Lung (tissue), 12 donors: ENCODE measurements around the gene CEP192. TPM values are rescaled to one million over a fixed set of nuclear protein-coding genes. Genes with fewer than 3 reads are reported as not detected.

Experiments used
- ATAC-seq: fragments of 200-7000 bp; cut with Tn5 transposase; one replicate; pipeline ENCODE4 v1.9.1; 2020; ENCODE audit warnings: moderate number of reproducible peaks; ENCODE audit not compliant: insufficient read depth, low FRiP score
- DNase-seq, 3 donors: peaks; one replicate each; pipeline ENCODE4 v3.0.0-alpha.2; 2013 to 2017
- H3K27ac ChIP-seq, 2 donors: one replicate each; pipeline ENCODE4 v1.5.1; 2013; ENCODE audit warnings: mild to moderate bottlenecking in 2 of 2, moderate library complexity in 2 of 2, control low read depth in 1 of 2, inconsistent platforms in 1 of 2, low read depth in 1 of 2, low read length in 1 of 2
- H3K27me3 ChIP-seq, 3 donors: one replicate each; pipeline ENCODE4 v1.5.1; 2013; ENCODE audit warnings: low read length in 2 of 3; ENCODE audit not compliant: control insufficient read depth in 3 of 3, insufficient read depth in 3 of 3
- H3K36me3 ChIP-seq, 4 donors: one replicate each; pipeline ENCODE4 v1.5.1; 2013; ENCODE audit warnings: low read length in 4 of 4, mild to moderate bottlenecking in 1 of 4, moderate library complexity in 1 of 4; ENCODE audit not compliant: control insufficient read depth in 4 of 4, insufficient read depth in 4 of 4
- H3K4me1 ChIP-seq, 5 donors: one replicate each; pipeline ENCODE4 v1.5.1; 2013; ENCODE audit warnings: low read length in 5 of 5, mild to moderate bottlenecking in 2 of 5, moderate library complexity in 1 of 5; ENCODE audit not compliant: control insufficient read depth in 5 of 5, insufficient read depth in 5 of 5
- H3K4me3 ChIP-seq: one replicate; pipeline ENCODE4 v1.5.1; 2013; ENCODE audit warnings: mild to moderate bottlenecking, control low read depth, moderate library complexity
- H3K9ac ChIP-seq, 2 donors: one replicate each; pipeline ENCODE4 v1.5.1; 2013; ENCODE audit warnings: low read length in 2 of 2, control low read depth in 1 of 2; ENCODE audit not compliant: insufficient read depth in 1 of 2
- H3K9me3 ChIP-seq, 4 donors: one replicate each; pipeline ENCODE4 v1.5.1; 2013; ENCODE audit warnings: low read length in 3 of 4, mild to moderate bottlenecking in 1 of 4, moderate library complexity in 1 of 4; ENCODE audit not compliant: control insufficient read depth in 4 of 4, insufficient read depth in 3 of 4
- CTCF ChIP-seq: IDR thresholded peaks from 2 replicates; pipeline ENCODE4 v1.5.1; 2012; ENCODE audit warnings: mild to moderate bottlenecking; ENCODE audit errors: control extremely low read depth, extremely low read depth
- WGBS, 2 donors: extraction: QIAGEN DNeasy Blood & Tissue Kit; methylation state at CpG; one replicate each; pipeline ENCODE4 v1.1.7; 2013; 5-methylcytosine and 5-hydroxymethylcytosine counted together
- polyA plus RNA-seq, 2 donors: library from polyadenylated mRNA; stranded (reverse); fragments of 200-250 nt; gene quantifications; one replicate each; pipeline ENCODE4 v1.2.1, GENCODE V29; 2013
- total RNA-seq, 2 donors: library from RNA; depleted of rRNA in 1 of 2; stranded (reverse); fragments of >200 nt in 1 of 2; gene quantifications; one replicate each; pipeline ENCODE4 v1.2.1, GENCODE V29; 2014 to 2021
- donor health status: control.
- donor health status: control.
- donor health status: Bipolar disorder and iron deficiency.
- donor health status: healthy.
- donor health status: DM: yes; HTN: yes; CAD: no.

Gene CEP192
- total and polyA plus RNA-seq, 4 donors = 8.0 to 43.0 (median 16.6) TPM

- WGBS, 2 donors = 88 to 92% methylated on average over 14 of the region's 14 CpGs
- H3K9me3 ChIP-seq = peaks cover 0 to 2% (median 0%) of the 10 kb centered on the region in 4 donors
- no peak overlapping the region for H3K4me3 ChIP-seq
- no peaks in the 10 kb centered on the region for H3K4me1 ChIP-seq
- no peak overlapping the region for H3K27ac ChIP-seq
- H3K9ac ChIP-seq = no peak overlapping the region
- TF ChIP-seq CTCF = no peak
- DNase-seq (no peak), ATAC-seq (no peak)
- H3K36me3 ChIP-seq = no peaks in the 10 kb centered on the region
- H3K27me3 ChIP-seq = no peaks in the 10 kb centered on the region
These were observed 182.5 kb downstream of the CEP192 start for GRCh38 chr18:13173578-13174145.

Other genes starting within 250 kb of the CEP192 start
- gene PTPN2, start 107.1 kb upstream of the CEP192 start, total RNA-seq = 10 to 100 TPM; 47.8 to 79.9 TPM
- 10 to 100 TPM; 51.0 to 77.6 TPM for gene PTPN2, start 107.1 kb upstream of the CEP192 start, polyA plus RNA-seq
- gene SEH1L, start 43.4 kb upstream of the CEP192 start, total RNA-seq = 10 to 100 TPM; 27.9 to 43.8 TPM
- 10 to 100 TPM; 24.2 to 24.9 TPM for gene SEH1L, start 43.4 kb upstream of the CEP192 start, polyA plus RNA-seq
- 10 to 100 TPM; 30.2 to 62.4 TPM for gene LDLRAD4, start 227.4 kb downstream of the CEP192 start, total RNA-seq
- gene LDLRAD4, start 227.4 kb downstream of the CEP192 start, polyA plus RNA-seq = 1 to 10 TPM; 3.2 to 9.5 TPM